KMS-11 (cell line): ENCODE measurements around the gene YIF1A.

ENCODE experiments used
- H2AFZ ChIP-seq: fragments of 200-600 bp; sonication (generic); 2 replicates; pipeline ENCODE4 v1.6.1; 2016; ENCODE audit warnings: antibody characterized with exemption, mixed run types, low read depth
- H3K27ac ChIP-seq: fragments of 200-600 bp; sonication (generic); 2 replicates; pipeline ENCODE4 v1.6.1; 2016; ENCODE audit warnings: mild to moderate bottlenecking, mixed run types
- H3K27me3 ChIP-seq: fragments of 200-600 bp; sonication (generic); 2 replicates; pipeline ENCODE4 v1.6.1; 2017; ENCODE audit warnings: mild to moderate bottlenecking, low read depth, mixed run types, moderate library complexity; ENCODE audit not compliant: insufficient read depth
- H3K36me3 ChIP-seq: fragments of 200-600 bp; sonication (generic); 2 replicates; pipeline ENCODE4 v1.6.1; 2017; ENCODE audit warnings: mild to moderate bottlenecking, mixed run types; ENCODE audit not compliant: insufficient read depth
- H3K4me1 ChIP-seq: fragments of 200-600 bp; sonication (generic); 2 replicates; pipeline ENCODE4 v1.6.1; 2016; ENCODE audit warnings: mild to moderate bottlenecking, low read depth, mixed run types; ENCODE audit not compliant: poor library complexity, severe bottlenecking
- H3K4me2 ChIP-seq: fragments of 200-600 bp; sonication (generic); 2 replicates; pipeline ENCODE4 v1.7.0; 2016; ENCODE audit warnings: mild to moderate bottlenecking, mixed run types
- H3K4me3 ChIP-seq: fragments of 200-600 bp; sonication (generic); IDR thresholded peaks from 2 replicates; pipeline ENCODE4 v1.6.1; 2017; ENCODE audit warnings: low read depth, low read length, mixed read lengths; ENCODE audit not compliant: insufficient read depth
- H3K79me2 ChIP-seq: fragments of 200-600 bp; sonication (generic); 2 replicates; pipeline ENCODE4 v1.6.1; 2016; ENCODE audit warnings: low read depth, mixed run types; ENCODE audit not compliant: insufficient read depth
- H3K9ac ChIP-seq: fragments of 200-600 bp; sonication (generic); 2 replicates; pipeline ENCODE4 v1.6.1; 2016; ENCODE audit warnings: mild to moderate bottlenecking, mixed run types
- H4K20me1 ChIP-seq: fragments of 200-600 bp; sonication (generic); 2 replicates; pipeline ENCODE4 v1.6.1; 2016; ENCODE audit warnings: mild to moderate bottlenecking, mixed run types; ENCODE audit not compliant: insufficient read depth
- TF ChIP-seq, protein P1 (sequence below): fragments of 200-600 bp; sonication (generic); conservative IDR thresholded peaks from 2 replicates; pipeline ENCODE4 v1.6.1; 2017; ENCODE audit warnings: low read depth, mild to moderate bottlenecking, antibody characterized with exemption, low read length, moderate library complexity, mixed read lengths

The YIF1A gene

DNA sequence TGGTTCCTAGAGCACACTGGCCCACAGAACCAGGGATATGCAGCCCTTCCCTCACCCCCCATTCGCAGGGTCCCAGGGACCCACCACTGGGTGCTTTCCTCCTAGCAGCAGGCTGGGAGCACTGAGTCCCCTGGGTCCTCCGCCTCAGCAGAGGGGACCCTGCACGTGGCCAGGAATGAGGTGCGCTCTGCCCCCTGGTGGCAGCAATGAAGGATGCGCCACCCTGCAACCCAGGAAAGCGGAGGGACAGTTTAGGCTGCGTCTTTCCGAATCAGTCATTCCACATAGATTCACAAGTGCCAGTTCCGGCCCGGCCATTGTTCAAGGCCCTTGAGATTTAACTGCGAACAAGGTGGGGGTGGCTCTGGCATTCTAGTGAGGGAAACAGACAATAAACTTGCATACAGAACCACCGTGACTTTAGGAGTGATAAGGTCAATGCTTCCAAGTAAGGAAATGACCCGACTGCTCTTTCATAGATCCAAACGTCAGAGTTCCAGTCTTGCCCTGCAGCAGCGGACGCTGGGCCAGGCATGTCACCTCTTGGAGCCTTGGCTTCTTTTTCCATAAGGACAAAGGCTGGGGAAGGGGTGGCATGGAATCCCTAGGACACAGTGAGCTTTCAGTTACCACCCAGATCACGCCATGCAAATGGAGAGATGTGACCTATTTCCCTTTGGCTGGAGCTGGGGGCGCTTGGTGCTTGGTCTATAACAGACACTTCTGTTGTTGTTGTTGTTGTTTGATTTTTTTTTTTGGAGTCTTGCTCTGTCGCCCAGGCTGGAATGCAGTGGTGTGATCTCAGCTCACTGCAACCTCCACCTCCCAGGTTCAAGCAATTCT, 39.6 kb upstream of the YIF1A start:
- no peak overlapping the region for H3K4me3 ChIP-seq
- no peak overlapping the region for H3K27ac ChIP-seq
- TF ChIP-seq, protein P1, sequence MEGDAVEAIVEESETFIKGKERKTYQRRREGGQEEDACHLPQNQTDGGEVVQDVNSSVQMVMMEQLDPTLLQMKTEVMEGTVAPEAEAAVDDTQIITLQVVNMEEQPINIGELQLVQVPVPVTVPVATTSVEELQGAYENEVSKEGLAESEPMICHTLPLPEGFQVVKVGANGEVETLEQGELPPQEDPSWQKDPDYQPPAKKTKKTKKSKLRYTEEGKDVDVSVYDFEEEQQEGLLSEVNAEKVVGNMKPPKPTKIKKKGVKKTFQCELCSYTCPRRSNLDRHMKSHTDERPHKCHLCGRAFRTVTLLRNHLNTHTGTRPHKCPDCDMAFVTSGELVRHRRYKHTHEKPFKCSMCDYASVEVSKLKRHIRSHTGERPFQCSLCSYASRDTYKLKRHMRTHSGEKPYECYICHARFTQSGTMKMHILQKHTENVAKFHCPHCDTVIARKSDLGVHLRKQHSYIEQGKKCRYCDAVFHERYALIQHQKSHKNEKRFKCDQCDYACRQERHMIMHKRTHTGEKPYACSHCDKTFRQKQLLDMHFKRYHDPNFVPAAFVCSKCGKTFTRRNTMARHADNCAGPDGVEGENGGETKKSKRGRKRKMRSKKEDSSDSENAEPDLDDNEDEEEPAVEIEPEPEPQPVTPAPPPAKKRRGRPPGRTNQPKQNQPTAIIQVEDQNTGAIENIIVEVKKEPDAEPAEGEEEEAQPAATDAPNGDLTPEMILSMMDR, result peak; percentile 91
- no peaks in the 10 kb centered on the region for H3K79me2 ChIP-seq
- H3K4me1 ChIP-seq, result peaks cover 10% of the 10 kb centered on the region
- H4K20me1 ChIP-seq, result no peaks in the 10 kb centered on the region
- no peak overlapping the region; the same call in 1 of the 2 replicates for H3K4me2 ChIP-seq
- H3K36me3 ChIP-seq, result no peaks in the 10 kb centered on the region
- H3K27me3 ChIP-seq, result peaks cover 21% of the 10 kb centered on the region; the same call in 1 of the 2 replicates
- peak overlapping the region; percentile 69 for H2AFZ ChIP-seq
- no peak overlapping the region; the same call in 1 of the 2 replicates for H3K9ac ChIP-seq

DNA sequence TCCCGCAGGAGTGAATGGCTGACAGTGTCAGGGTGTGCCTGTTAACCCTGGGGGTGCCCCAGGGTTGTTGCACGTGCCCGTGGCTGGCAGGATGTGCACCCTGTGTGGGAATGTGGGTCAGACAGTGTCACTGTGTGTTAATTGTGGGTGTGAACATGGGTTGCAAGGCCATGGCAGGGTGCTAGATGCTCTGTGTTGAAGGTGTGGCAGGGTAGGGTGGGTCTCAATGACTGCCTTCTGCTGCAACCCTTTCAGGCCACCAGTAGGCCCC, 39.0 kb upstream of the YIF1A start:
- TF ChIP-seq, protein P1, result no peak
- no peaks in the 10 kb centered on the region for H3K36me3 ChIP-seq
- H3K9ac ChIP-seq, result no peak overlapping the region; the same call in 1 of the 2 replicates
- peaks cover 18% of the 10 kb centered on the region; the same call in 1 of the 2 replicates for H3K27me3 ChIP-seq
- no peaks in the 10 kb centered on the region for H3K79me2 ChIP-seq
- no peaks in the 10 kb centered on the region for H4K20me1 ChIP-seq
- no peak overlapping the region for H3K27ac ChIP-seq
- H2AFZ ChIP-seq, result peak overlapping the region; percentile 69
- H3K4me2 ChIP-seq, result no peak overlapping the region; the same call in 1 of the 2 replicates
- H3K4me1 ChIP-seq, result peaks cover 10% of the 10 kb centered on the region
- H3K4me3 ChIP-seq, result no peak overlapping the region

DNA sequence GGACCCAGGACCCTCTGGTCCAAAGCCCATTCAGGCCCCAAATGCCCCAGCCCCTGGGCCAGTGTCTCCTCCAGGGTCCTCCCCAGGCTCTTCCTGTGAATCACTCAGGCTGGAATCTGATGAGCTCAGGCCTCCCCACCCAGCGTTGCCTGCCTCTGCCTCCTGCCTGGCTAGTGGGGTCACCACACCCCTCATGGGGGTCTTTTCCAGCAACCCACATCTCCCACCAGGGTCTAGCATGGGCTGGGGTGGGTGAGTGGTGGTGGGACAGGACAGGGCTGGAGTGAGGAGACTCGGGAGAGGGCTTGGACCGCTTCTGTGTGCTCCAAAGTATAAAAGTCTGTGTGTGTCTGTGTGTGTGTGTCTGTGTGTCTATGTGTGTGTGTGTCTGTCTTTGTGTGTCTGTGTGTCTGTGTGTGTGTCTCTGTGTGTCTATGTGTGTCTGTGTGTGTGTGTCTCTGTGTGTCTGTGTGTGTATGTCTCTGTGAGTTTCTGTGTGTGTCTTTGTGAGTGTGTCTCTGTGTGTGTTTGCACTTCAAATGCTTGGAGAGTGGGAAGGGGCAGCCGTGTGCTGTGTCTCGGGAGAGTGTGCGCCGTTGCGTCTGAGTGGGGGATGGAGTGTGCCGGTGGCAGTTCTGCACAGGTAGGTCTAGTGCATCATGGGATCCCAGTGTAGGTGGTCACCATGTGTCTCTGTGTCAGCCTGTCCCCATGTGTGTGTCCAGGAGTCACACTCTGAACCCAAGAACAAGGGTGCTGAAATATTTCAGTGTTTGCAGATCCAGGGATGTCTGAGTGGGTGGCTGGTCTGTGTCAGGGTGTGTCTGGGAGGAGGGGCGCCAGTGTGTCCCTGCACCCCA, 38.5 kb upstream of the YIF1A start:
- peak overlapping the region; percentile 69 for H2AFZ ChIP-seq
- H3K36me3 ChIP-seq, result no peaks in the 10 kb centered on the region
- H3K79me2 ChIP-seq, result no peaks in the 10 kb centered on the region
- no peak overlapping the region for H3K4me3 ChIP-seq
- peaks cover 10% of the 10 kb centered on the region for H3K4me1 ChIP-seq
- TF ChIP-seq, protein P1, result no peak
- H3K4me2 ChIP-seq, result no peak overlapping the region; the same call in 1 of the 2 replicates
- H3K27ac ChIP-seq, result no peak overlapping the region
- H3K27me3 ChIP-seq, result peaks cover 12% of the 10 kb centered on the region; the same call in 1 of the 2 replicates
- no peaks in the 10 kb centered on the region for H4K20me1 ChIP-seq
- no peak overlapping the region; the same call in 1 of the 2 replicates for H3K9ac ChIP-seq

DNA sequence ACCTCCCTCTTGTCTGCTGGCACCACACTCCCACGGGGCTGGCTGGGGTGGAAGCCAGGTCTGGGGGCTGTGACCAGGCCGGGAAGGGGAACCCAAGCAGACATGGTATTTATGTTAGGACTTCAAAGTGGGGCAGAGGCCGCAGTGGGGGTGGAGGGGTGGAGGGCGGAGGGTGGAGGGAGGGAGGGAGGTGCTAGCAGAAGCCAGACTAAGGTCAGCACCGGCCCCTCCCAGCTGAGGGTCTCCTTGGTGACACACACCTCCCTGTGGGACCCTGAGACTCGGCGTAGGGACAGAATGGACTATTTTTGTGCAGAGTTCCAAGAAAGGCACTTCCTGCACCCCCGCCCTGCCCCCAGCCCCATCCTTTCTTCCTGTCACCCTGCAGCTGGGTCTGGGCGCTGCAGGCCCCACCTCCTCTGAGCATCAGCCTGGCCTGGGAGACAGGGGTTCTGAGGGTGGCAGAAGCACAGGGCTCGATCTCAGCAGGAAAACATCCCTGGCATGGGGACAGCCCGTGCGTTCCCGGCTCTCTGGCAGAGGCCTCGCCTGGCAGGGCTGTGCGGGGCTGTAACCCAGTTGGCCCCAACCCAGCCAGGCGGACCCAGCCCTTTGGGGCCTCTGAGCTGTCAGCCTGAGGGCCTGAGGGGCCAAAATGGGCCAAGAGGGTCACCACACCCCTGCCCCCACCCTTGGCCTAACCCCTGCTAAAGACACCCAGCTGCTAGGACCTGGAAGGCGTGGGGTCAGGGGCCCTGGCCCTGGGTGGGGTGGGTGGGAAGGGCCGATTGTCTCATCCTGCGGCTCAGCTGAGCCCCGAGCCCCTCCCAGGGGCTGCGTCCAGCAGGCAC, 37.5 kb upstream of the YIF1A start:
- Histone ChIP-seq H3K36me3 (no peaks in the 10 kb centered on the region), H3K4me3 (no peak overlapping the region), H3K4me2 (no peak overlapping the region), H3K79me2 (no peaks in the 10 kb centered on the region), H4K20me1 (no peaks in the 10 kb centered on the region), H2AFZ (no peak overlapping the region), H3K27me3 (peaks cover 4% of the 10 kb centered on the region; the same call in 1 of the 2 replicates), H3K9ac (no peak overlapping the region), H3K27ac (no peak overlapping the region), H3K4me1 (peaks cover 10% of the 10 kb centered on the region)
- TF ChIP-seq, protein P1, result no peak
